SW 1271 (cell line): ENCODE data around the gene TSC1.
A peak's percentile ranks its signal among the peaks of the same experiment; 100 is the strongest.

Experiments
- DNase-seq, 2 experiments: peaks; one replicate each; lab custom pipeline; 2025; lab: John Stamatoyannopoulos, UW

Gene TSC1

GRCh38 chr9:132944294-132945185 is at the start of gene TSC1:
TSS of gene TSC1 (minus strand) at chr9:132944616. CDS start at chr9:132928872, 15,744 bp downstream.
- DNase-seq = peak; percentile 82 to 97

- no peak for DNase-seq
Observed at GRCh38 chr9:132993511-132993939, 49.1 kb upstream of the TSC1 start.

GRCh38 chr9:132991351-132992300 is 47.2 kb upstream of the TSC1 start:
- no peak for DNase-seq

GRCh38 chr9:132990781-132991180 is 46.4 kb upstream of the TSC1 start:
- DNase-seq = no peak

GRCh38 chr9:132989998-132990557 is 45.7 kb upstream of the TSC1 start:
- peak; percentile 17 to 26 for DNase-seq

- DNase-seq = no peak
Observed at GRCh38 chr9:132989414-132989996, 45.1 kb upstream of the TSC1 start.

- DNase-seq = no peak
Observed at GRCh38 chr9:132989014-132989310, 44.5 kb upstream of the TSC1 start.

GRCh38 chr9:132988244-132989013 is 44.0 kb upstream of the TSC1 start:
- no peak for DNase-seq

GRCh38 chr9:132986640-132987620 is 42.5 kb upstream of the TSC1 start:
- DNase-seq = no peak

- DNase-seq = no peak
Observed at GRCh38 chr9:132986114-132986513, 41.7 kb upstream of the TSC1 start.

GRCh38 chr9:132985489-132985888 is 41.1 kb upstream of the TSC1 start:
- no peak for DNase-seq

GRCh38 chr9:132985071-132985350 is 40.6 kb upstream of the TSC1 start:
- DNase-seq = no peak

GRCh38 chr9:132984202-132985070 is 40.0 kb upstream of the TSC1 start:
- no peak for DNase-seq

- no peak for DNase-seq
Observed at GRCh38 chr9:132983491-132984201, 39.2 kb upstream of the TSC1 start.

GRCh38 chr9:132982458-132982857 is 38.0 kb upstream of the TSC1 start:
- no peak for DNase-seq

- no peak for DNase-seq
Observed at GRCh38 chr9:132980157-132980556, 35.7 kb upstream of the TSC1 start.

- no peak for DNase-seq
Observed at GRCh38 chr9:132978451-132979131, 34.2 kb upstream of the TSC1 start, which contains the start of gene GFI1B. TSS of gene GFI1B (plus strand) at chr9:132978694. CDS start at chr9:132986679, 7,985 bp downstream.

- no peak for DNase-seq
Observed at GRCh38 chr9:132978112-132978450, 33.7 kb upstream of the TSC1 start.
